Neural cell (in vitro differentiated cells): ENCODE data around the gene SUSD3. TPM values are rescaled to one million over a fixed set of nuclear protein-coding genes. Genes with fewer than 3 reads are reported as not detected.

Source experiments
- H2AFZ ChIP-seq: fragments of 200-600, 300-800 bp; sonication (generic), shearing (Covaris generic); 2 replicates; pipeline ENCODE4 v1.6.0; 2014; ENCODE audit warnings: low read depth, mild to moderate bottlenecking, antibody characterized with exemption, low read length, moderate library complexity
- H3F3A ChIP-seq: fragments of 200-600 bp; shearing (Covaris generic); 2 replicates; pipeline ENCODE4 v1.6.1; 2016; ENCODE audit warnings: mild to moderate bottlenecking, moderate library complexity, mixed read lengths, antibody characterized with exemption, low read length; ENCODE audit not compliant: insufficient read depth, poor library complexity, severe bottlenecking
- H3K27ac ChIP-seq: fragments of 200-600, 300-800 bp; sonication (generic), shearing (Covaris generic); 2 replicates; pipeline ENCODE4 v1.5.1; 2014; ENCODE audit warnings: mild to moderate bottlenecking, low read length, moderate library complexity
- H3K27me3 ChIP-seq: fragments of 300-800, 200-600 bp; sonication (generic), shearing (Covaris generic); 2 replicates; pipeline ENCODE4 v1.6.0; 2014; ENCODE audit warnings: mild to moderate bottlenecking, low read depth, low read length, moderate library complexity; ENCODE audit not compliant: insufficient read depth
- H3K36me3 ChIP-seq: fragments of 300-800, 200-600 bp; sonication (generic), shearing (Covaris generic); 2 replicates; pipeline ENCODE4 v1.5.1; 2014; ENCODE audit warnings: mild to moderate bottlenecking, antibody characterized with exemption, low read length, moderate library complexity; ENCODE audit not compliant: insufficient read depth
- H3K4me2 ChIP-seq: fragments of 300-800, 200-600 bp; sonication (generic), shearing (Covaris generic); 2 replicates; pipeline ENCODE4 v1.6.0; 2014; ENCODE audit warnings: mild to moderate bottlenecking, low read length
- H3K4me3 ChIP-seq: fragments of 300-800, 200-600 bp; sonication (generic), shearing (Covaris generic); 2 replicates; pipeline ENCODE4 v1.5.1; 2014; ENCODE audit warnings: mild to moderate bottlenecking, low read length, moderate library complexity
- H3K79me2 ChIP-seq: fragments of 200-600 bp; shearing (Covaris generic); replicated peaks from 2 replicates; pipeline ENCODE4 v1.6.0; 2014; ENCODE audit warnings: mild to moderate bottlenecking, low read length, moderate library complexity; ENCODE audit not compliant: insufficient read depth
- H3K9ac ChIP-seq: fragments of 300-800, 200-600 bp; sonication (generic), shearing (Covaris generic); 2 replicates; pipeline ENCODE4 v1.6.1; 2016; ENCODE audit warnings: mild to moderate bottlenecking, low read length, mixed read lengths
- H3K9me2 ChIP-seq: fragments of 200-600 bp; shearing (Covaris generic); 2 replicates; pipeline ENCODE4 v1.6.1; 2016; ENCODE audit warnings: mild to moderate bottlenecking, low read length, mixed read lengths; ENCODE audit not compliant: insufficient read depth
- H3K9me3 ChIP-seq: fragments of 200-600, 300-800 bp; sonication (generic), shearing (Covaris generic); 2 replicates; pipeline ENCODE4 v1.6.1; 2016; ENCODE audit warnings: mild to moderate bottlenecking, mixed run types, low read length, moderate library complexity, mixed read lengths
- H4K20me1 ChIP-seq: fragments of 200-600 bp; shearing (Covaris generic); 2 replicates; pipeline ENCODE4 v1.6.1; 2016; ENCODE audit warnings: mild to moderate bottlenecking, mixed run types; ENCODE audit not compliant: insufficient read depth
- CTCF ChIP-seq: fragments of 450-650 bp; IDR thresholded peaks from 2 replicates; pipeline ENCODE4 v1.5.1; 2014; ENCODE audit warnings: antibody characterized with exemption, mild to moderate bottlenecking, moderate library complexity; ENCODE audit not compliant: poor library complexity, severe bottlenecking
- EP300 ChIP-seq: fragments of 450-650 bp; conservative IDR thresholded peaks from 2 replicates; pipeline ENCODE4 v1.6.1; 2014; ENCODE audit warnings: antibody characterized with exemption, mild to moderate bottlenecking, moderate library complexity; ENCODE audit not compliant: poor library complexity, severe bottlenecking
- EZH2 ChIP-seq: fragments of 200-600, 300-800 bp; shearing (Covaris generic), sonication (generic); IDR thresholded peaks from 2 replicates; pipeline ENCODE4 v1.6.1; 2014; ENCODE audit warnings: antibody characterized with exemption, low read length, borderline replicate concordance, mild to moderate bottlenecking; ENCODE audit not compliant: insufficient read depth, poor library complexity, severe bottlenecking
- MXI1 ChIP-seq: fragments of 450-650 bp; conservative IDR thresholded peaks from 2 replicates; pipeline ENCODE4 v1.6.1; 2014; ENCODE audit warnings: antibody characterized with exemption, mild to moderate bottlenecking; ENCODE audit not compliant: poor library complexity, severe bottlenecking
- POLR2AphosphoS5 ChIP-seq: IDR thresholded peaks from 2 replicates; pipeline ENCODE4 v1.6.1; 2012
- RAD21 ChIP-seq: fragments of 450-650 bp; conservative IDR thresholded peaks from 2 replicates; pipeline ENCODE4 v1.6.1; 2014; ENCODE audit warnings: antibody characterized with exemption, mild to moderate bottlenecking, moderate library complexity
- REST ChIP-seq: IDR thresholded peaks from 2 replicates; pipeline ENCODE4 v1.6.1; 2012; ENCODE audit warnings: borderline replicate concordance
- SMC3 ChIP-seq: fragments of 450-650 bp; conservative IDR thresholded peaks from 2 replicates; pipeline ENCODE4 v1.6.1; 2014; ENCODE audit warnings: antibody characterized with exemption, mild to moderate bottlenecking, moderate library complexity; ENCODE audit not compliant: poor library complexity
- TAF1 ChIP-seq: IDR thresholded peaks from 2 replicates; pipeline ENCODE4 v1.6.1; 2012; ENCODE audit warnings: low read depth
- polyA plus RNA-seq: library from polyadenylated mRNA; depleted of rRNA; stranded (reverse); fragments of >200 nt; gene quantifications from 2 replicates; pipeline ENCODE4 v1.2.3, GENCODE V29; 2014

The SUSD3 gene
- polyA plus RNA-seq, 1 donor from 2014 or later = not detected

DNA sequence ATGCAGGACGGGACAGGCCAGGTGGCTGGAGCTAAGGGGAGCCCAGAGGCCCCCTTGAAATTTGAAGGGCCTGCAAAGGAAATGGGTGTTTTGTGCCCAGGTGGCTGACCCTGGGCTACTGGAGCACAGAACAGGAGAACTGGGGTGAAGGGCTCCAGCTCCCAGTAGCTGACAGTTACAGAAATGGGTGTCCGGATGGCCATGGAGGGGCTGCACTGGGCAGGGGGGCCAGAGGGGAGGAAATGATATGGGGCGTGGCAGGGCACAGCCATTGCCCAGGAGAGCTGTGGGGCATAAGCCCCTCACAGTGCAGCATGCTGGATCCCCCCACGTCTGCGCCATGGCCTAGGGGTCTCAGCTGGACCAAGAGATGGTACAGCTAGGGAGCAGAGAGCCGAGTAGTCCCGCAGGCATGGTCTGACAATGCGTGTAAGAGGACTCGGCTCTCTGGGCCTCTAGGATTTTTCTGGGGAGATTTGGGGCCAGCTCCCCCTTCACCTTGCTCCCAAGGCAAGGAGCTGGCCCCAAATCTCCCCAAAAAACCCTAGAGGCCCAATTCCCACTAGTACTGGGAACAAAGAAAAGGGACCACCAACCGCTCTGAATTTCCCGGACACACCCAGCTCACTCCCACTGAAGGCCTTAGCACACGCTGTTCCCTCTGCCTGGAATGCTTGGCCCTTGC is 29.6 kb downstream of the SUSD3 start (continued):
- TF ChIP-seq CTCF (no peak), POLR2AphosphoS5 (no peak), SMC3 (no peak)

GRCh38 chr9:93088656-93089015 is 30.1 kb downstream of the SUSD3 start:
- no peak overlapping the region for H3K4me2 ChIP-seq
- H3K79me2 ChIP-seq = no peaks in the 10 kb centered on the region
- H3K27me3 ChIP-seq = no peaks in the 10 kb centered on the region
- H3K9me2 ChIP-seq = no peaks in the 10 kb centered on the region
- H3K36me3 ChIP-seq = no peaks in the 10 kb centered on the region
- H4K20me1 ChIP-seq = no peaks in the 10 kb centered on the region
- no peak overlapping the region for H3K9ac ChIP-seq
- H3K27ac ChIP-seq = no peak overlapping the region
- no peaks in the 10 kb centered on the region for H3F3A ChIP-seq
- no peak overlapping the region for H2AFZ ChIP-seq
- H3K9me3 ChIP-seq = no peaks in the 10 kb centered on the region
- TF ChIP-seq EP300 (no peak), REST (no peak), MXI1 (no peak), POLR2AphosphoS5 (no peak), SMC3 (no peak), RAD21 (no peak), CTCF (no peak), TAF1 (no peak), EZH2 (no peak)
- H3K4me3 ChIP-seq = no peak overlapping the region
